ENCODE data around the gene CDC42BPB. TPM values are rescaled to one million over a fixed set of nuclear protein-coding genes. Genes with fewer than 3 reads are reported as not detected.
"Not testable (repeated sequence)": the region's sequence is repeated elsewhere in the genome, so short reads cannot be mapped to it uniquely, and the experiment has no call there.

CDC42BPB gene
- total RNA-seq, 1 experiment from 2014 or later: 26.6 TPM

DNA sequence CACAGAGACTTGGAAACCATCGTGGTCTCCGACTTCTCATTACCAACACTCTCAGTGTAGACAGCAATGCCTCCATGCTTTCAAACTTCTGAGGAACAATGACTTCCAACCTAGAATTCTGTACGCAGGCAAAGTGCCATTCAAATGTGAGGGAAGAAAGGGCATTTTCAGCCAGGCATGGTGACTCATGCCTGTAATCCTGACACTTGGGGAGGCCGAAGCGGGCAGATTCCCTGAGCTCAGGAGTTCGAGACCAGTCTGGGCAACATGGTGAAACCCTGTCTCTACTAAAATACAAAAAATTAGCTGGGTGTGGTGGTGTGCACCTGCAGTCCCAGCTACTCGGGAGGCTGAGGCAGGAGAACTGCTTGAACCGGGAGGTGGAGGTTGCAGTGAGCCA is 9.9 kb downstream of the CDC42BPB start:
- DNase-seq (ENCODE audit: low spot score): not testable (repeated sequence)

DNA sequence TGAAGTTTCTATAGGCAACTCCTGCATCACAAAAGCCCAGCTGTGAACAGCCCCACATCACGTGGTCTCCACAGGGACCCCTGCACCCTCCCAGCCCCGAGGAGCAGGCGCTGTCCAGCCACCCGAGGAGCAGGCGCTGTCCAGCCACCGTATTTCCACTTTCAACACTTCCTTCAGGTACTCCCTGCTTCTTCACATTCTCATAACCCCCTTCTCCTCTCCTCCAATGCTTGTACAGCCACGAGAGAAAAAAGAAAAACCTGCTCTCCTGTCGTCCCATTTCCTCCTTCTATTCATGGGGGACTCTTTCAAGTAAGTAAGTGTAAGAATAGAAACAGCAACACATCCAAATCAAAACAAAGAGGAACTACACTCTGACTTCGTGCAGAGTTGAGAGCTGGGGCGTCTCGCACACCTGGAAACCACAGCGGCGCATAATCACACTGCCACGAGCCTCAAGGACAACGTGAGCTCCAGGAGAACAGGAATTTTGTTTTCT is 11.9 kb downstream of the CDC42BPB start:
- no peak for DNase-seq (ENCODE audit: low spot score)

- DNase-seq (ENCODE audit: low spot score): no peak
Observed at GRCh38 chr14:103043257-103044015, 13.9 kb downstream of the CDC42BPB start.

DNA sequence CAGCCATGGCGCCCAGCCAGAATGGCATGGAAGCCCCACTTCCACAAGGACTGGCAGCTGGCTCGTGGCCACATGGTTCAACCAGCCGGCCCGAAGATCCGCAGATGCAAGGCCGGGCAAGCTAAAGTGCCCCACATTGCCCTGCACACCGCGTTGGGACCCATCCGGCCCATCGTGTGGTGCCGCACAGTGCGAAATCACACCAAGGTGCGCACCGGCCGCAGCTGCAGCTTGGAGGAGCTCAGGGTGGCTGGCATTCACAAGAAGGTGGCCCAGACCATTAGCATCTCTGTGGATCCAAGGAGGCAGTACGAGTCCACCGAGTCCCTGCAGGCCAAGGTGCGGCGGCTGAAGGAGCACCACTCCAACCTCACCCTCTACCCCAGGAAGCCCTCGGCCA is 15.9 kb downstream of the CDC42BPB start:
- no peak for DNase-seq (ENCODE audit: low spot score)

DNA sequence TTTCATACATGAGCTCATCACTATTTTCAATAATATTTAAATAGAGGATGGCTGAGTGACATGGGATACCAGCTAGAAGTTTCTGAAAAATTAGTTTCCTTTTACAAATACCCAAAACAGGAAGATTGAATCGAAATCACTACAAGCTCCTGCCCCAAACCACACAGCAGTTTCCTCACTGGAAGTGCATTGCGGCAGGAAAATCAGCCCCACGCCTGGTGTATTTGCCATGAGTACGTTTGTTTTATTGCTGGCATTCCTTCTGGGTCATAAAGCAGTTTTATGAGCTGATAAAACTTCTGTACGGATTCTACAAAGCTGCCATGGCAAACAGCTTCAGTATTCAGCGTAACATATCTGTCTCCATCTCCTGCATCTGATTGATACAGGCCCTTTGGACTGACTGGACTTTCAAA is 23.7 kb downstream of the CDC42BPB start:
- DNase-seq (ENCODE audit: low spot score): no peak

- DNase-seq (ENCODE audit: low spot score): no peak
Observed at GRCh38 chr14:103031956-103032355, 25.4 kb downstream of the CDC42BPB start.

DNA sequence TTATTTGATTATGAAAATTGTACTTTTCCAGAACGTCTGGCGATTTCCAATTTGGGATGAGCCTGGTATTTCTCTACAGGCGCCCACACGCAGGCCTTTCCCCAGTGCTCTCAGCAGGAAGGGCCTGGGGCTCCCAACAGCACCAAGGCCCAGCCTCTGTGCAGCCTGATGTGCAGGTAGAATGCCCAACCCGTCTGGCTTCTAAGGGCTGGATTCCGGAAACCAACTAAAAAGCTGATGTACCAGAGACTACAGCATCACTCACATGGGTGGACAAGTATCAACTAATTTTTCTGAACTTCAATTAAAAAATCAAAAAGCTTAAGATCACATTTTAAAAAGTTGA is 25.8 kb downstream of the CDC42BPB start:
- DNase-seq (ENCODE audit: low spot score): no peak

DNA sequence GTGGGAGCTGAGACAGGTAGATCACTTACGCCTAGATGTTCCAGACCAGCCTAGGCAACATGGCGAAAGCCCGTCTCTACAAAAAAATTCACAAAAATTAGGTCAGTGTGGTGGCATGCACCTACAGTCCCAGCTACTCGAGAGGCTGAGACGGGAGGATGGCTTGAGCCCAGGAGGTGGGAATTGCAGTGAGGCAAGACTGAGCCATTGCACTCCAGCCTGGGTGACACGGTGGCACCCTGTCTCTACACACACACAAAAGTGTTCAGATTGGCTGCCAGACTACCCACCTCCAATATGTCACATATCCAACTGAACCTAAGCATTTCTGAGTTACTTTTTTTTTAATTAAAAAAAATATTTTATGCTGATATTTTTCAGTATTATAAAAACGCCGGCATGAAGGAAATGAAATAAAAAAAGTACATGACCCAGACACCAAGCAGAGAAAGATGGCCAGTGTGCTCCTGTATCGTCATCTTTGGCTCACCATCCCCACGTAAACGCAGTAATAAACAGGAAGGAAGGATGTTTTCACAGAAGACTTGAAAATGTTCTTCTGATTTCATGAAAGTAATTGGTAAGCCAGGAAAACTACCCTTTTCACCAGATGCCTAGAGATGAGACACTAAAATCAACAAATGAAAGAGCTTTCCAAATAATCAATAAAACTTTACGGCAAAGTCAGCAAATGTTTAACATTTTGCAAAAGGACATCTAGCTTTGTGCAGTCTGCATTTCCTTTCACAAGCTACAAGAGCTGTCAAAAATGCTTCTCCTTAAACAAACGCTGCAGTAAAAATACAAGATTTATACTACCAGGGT is 26.4 kb downstream of the CDC42BPB start:
- DNase-seq (ENCODE audit: low spot score): no peak

GRCh38 chr14:103029936-103030335 is 27.4 kb downstream of the CDC42BPB start:
- DNase-seq (ENCODE audit: low spot score): no peak

DNA sequence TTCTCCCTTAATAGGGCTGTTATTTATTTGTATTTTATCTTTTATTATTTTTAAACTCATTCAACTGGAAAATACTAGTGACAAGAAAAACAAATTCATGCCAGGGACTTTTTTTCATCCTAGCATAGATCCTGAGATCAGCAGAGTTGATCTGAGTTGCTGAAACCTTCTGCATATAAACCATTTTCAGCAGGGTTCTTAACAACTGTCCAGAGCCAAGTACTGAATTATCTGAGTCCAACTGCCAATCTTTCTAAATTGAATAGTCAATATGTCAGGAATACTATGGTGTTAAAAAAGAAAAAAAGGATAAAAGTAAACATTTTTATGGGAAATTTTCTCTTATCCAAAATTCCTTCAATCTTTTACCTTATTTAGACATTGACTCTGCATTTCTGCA is 28.6 kb downstream of the CDC42BPB start:
- DNase-seq (ENCODE audit: low spot score): no peak

DNA sequence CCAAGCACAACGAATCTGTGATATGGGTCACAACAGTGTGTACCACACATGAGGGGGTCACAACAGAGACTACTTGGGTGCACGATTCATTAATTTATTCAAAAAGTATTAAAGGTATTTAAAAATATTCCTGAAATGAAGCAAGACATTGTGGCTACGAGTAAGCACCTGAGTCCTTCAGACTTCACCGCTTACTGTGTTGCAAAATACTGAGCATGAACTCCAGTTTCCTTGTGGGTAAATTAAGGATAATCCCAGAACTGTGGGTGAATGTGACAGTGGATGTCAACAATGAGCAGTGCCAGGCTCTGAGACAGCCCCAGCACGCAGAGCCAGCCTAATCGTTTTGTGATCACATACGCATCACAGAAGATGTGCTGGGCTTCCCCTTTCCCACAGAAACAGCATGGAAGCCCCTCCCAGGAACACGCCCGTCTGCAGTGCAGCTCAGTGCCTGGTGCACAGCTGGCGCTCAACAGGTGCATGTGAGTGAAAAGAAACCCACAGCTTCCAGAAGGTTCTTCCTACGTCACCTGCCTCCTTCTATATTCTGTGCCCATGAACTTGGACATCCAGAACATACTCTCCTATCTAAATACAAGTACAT is 29.1 kb downstream of the CDC42BPB start:
- DNase-seq (ENCODE audit: low spot score): no peak

GRCh38 chr14:103027451-103027850 is 29.9 kb downstream of the CDC42BPB start:
- DNase-seq (ENCODE audit: low spot score): no peak

DNA sequence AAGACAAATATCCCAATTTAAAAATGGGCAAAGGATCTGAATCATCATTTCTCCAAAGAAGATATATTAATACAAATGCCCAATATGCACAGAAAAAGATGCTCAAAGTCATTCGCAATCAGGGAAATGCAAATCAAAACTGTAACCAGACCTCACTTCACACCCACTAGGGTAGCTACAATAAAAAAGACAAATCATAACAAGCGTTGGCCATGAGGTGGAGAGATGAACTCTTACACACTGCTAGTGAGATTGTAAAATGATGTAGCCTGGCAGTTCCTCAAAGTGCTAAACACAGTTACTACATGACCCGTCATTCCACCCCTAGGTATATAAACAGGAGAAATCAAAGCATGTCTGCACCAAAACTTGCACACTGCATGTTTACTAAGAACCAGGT is 30.4 kb downstream of the CDC42BPB start:
- DNase-seq (ENCODE audit: low spot score): no peak

DNA sequence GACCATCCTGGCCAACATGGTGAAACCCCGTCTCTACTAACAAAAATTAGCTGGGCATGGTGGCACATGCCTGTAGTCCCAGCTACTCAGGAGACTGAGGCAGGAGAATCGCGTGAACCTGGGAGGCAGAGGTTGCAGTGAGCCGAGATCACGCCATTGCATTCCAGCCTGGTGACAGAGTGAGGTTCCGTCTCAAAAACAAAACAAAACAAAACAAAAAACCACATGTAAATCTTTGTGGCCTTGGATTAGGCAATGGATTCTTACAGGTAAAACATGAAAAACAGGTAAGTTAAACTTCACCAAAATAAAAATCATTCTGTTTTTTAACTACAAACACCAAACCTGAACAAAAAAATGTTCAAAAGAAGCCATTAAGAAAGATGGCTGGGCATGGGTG is 31.2 kb downstream of the CDC42BPB start:
- not testable (repeated sequence) for DNase-seq (ENCODE audit: low spot score)

GRCh38 chr14:103023881-103024473 is 33.4 kb downstream of the CDC42BPB start:
- peak; percentile 55 for DNase-seq (ENCODE audit: low spot score)

DNA sequence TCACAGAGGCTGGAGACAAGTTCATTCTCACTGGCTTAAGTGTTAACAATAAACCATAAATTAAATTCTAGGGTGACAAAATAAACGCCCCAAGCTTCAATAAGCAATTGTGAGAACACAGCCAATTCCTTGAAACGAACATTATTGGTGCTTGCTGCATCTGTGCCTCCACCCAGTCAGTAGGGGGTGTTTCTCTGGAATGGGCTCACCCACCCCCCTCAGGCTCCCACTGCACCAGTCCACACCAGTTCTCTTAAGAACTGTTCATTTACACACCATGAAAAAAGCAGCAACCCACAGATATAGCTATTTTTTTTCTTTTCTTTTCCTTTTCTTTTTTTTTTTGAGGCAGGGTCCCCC is 34.7 kb downstream of the CDC42BPB start:
- no peak for DNase-seq (ENCODE audit: low spot score)

DNA sequence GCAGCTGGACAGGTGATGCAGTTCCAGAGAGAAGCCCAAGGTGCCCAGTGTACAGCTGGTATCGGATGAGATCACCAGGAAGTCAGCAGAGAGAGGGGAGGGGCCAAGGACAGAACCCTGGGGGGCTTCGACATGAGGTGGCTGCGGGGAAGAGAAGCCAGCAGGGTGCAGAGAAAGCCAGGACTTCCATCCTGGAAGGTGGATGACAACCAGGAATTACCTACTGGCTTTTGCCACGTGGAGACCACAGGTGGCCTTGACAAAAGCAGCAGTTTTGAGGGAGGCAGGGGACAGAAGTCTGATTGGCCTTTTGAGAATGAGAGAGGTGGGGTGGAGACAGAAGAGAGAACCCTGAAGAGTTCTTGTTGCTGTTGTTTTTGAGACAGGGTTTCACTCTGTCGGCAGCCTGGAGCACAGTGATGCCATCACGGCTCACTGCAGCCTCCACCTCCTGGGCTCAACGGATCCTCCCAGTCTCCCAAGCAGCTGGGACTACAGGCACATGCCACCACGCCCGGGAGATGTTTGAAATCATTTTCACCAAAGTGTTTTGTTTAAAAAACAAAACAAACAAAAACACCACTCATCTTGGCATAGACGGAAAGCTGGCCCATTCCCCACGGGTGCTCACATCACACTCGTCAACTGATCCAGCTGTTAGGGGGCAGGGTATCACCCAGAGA is 35.2 kb downstream of the CDC42BPB start:
- no peak for DNase-seq (ENCODE audit: low spot score)

- DNase-seq (ENCODE audit: low spot score): no peak
Observed at GRCh38 chr14:103021684-103022001, 35.7 kb downstream of the CDC42BPB start.

DNA sequence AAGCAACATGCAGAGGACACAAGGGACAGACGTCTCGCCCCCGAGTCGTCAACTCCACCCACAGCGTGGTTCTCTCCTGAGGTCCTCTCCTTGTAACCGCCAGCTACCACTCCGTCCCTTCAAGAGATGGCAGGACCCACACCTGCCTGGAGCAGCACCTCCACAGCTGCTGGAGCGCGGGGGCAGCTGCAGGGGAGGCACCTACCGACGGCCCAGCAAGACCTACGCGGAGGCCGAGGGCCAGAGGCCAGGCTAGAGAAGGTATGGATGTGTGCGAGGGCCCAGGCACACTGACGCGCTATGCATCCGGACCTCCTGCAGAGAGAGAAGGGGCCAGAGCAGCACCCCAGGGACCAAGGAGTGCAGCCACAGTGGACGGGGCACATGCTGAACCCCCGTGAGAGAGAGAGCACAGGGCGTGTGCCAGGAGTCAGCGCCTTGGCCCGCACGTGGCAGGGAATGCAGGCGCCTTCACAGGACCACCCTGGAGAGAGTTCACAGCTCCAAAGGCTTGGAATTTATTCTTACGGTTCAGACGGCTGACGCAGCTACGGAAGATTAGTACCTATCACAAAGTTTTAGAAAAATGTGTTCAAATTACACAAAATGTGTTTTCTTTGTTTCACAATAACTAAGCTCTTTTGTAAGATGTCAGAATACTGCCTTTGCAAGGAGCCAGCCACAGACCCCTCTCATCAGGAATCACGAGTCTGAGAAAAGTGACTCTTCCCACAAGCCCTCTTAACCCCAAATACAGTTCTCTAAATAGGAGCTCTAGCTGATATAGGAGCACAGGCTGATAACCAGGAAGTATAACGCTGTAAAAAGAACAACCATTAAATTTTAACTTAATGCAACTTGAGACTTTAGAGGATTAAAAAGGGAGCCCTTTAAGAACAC is 36.8 kb downstream of the CDC42BPB start:
- DNase-seq (ENCODE audit: low spot score): no peak

DNA sequence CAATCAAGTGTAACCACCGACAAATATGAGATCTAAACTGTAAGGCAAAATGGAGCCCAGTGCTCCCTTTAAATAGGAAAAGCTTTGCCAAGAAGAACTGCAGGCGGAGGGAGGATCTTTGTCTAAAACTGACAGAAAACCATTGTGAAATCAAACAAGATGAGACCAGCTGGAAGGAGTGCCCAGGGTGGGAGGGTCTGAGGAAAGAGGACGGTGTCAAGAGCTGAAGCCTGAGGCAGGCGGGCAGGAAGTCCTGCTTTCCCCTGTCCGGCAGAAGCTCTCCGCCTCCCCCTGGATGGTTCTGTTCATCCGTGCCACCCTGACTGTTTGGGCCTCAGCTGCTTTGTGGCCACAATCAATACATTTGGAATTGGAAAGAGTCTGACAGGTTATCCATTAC is 37.5 kb downstream of the CDC42BPB start:
- DNase-seq (ENCODE audit: low spot score): no peak

GRCh38 chr14:103019236-103019635 is 38.1 kb downstream of the CDC42BPB start:
- no peak for DNase-seq (ENCODE audit: low spot score)
